ENCODE results near the gene SMYD4. TPM values are rescaled to one million over a fixed set of nuclear protein-coding genes. Genes with fewer than 3 reads are reported as not detected.

Gene SMYD4
- total and polyA plus RNA-seq, 10 of the 15 experiments (the other 5 are each of a cell fraction or from before 2014, with no cell fraction given) = 2.1 to 18.8 (median 13.7) TPM

DNA sequence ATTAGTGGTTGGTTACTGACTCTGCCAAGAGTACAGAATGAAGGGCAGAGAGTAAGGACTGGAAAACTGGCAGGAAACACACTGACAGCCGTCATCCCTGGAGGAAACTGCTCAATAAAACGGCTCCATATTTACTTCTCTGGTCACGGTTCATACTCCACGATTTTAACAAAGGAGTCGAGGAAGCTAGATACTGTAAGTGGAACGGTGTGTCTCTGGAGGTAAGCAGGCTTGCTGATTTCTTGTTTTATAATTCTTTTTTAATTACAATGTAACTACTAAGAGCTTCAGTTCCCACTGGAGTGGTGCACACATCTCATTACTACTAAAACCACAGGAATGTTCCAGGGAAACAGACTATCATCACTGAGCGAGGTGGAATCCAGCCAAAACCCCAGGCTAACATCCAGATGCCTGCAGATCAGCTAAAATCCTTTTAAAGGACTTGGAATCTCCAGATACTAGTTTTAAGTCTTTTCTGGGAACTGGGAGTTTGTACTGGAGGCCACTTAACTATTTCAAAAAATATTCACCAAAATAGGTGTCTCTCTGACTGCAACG is 50.1 kb downstream of the SMYD4 start:
- in situ Hi-C loops (cut with MboI) = no loop called here
- no peak for ATAC-seq
- ChIA-PET CTCF (interaction anchor here (8.5 kb wide), 1 partner anchor 59 kb away, joined by 121 read pairs; no protein-coding TSS in a partner anchor), RAD21 (ENCODE audit: unreplicated experiment) (no interaction called here), SMC1A (ENCODE audit: uncharacterized antibody, unreplicated experiment) (interaction anchor here (0.8 kb wide), 1 partner anchor 86 kb away, joined by 3 read pairs; no protein-coding TSS in a partner anchor), POLR2A (no interaction called here)
- FAIRE-seq = no peak
- no peaks in the 10 kb centered on the region for H3K79me2 ChIP-seq (ENCODE audit: control insufficient read depth, insufficient read depth, low read length)
- no peaks in the 10 kb centered on the region for H3K4me1 ChIP-seq (ENCODE audit: control insufficient read depth, insufficient read depth, low read length)
- no peak overlapping the region for H3K9ac ChIP-seq (ENCODE audit: control insufficient read depth, insufficient read depth, low read length)
- no peak overlapping the region for H3K4me3 ChIP-seq
- TF ChIP-seq, protein P1, sequence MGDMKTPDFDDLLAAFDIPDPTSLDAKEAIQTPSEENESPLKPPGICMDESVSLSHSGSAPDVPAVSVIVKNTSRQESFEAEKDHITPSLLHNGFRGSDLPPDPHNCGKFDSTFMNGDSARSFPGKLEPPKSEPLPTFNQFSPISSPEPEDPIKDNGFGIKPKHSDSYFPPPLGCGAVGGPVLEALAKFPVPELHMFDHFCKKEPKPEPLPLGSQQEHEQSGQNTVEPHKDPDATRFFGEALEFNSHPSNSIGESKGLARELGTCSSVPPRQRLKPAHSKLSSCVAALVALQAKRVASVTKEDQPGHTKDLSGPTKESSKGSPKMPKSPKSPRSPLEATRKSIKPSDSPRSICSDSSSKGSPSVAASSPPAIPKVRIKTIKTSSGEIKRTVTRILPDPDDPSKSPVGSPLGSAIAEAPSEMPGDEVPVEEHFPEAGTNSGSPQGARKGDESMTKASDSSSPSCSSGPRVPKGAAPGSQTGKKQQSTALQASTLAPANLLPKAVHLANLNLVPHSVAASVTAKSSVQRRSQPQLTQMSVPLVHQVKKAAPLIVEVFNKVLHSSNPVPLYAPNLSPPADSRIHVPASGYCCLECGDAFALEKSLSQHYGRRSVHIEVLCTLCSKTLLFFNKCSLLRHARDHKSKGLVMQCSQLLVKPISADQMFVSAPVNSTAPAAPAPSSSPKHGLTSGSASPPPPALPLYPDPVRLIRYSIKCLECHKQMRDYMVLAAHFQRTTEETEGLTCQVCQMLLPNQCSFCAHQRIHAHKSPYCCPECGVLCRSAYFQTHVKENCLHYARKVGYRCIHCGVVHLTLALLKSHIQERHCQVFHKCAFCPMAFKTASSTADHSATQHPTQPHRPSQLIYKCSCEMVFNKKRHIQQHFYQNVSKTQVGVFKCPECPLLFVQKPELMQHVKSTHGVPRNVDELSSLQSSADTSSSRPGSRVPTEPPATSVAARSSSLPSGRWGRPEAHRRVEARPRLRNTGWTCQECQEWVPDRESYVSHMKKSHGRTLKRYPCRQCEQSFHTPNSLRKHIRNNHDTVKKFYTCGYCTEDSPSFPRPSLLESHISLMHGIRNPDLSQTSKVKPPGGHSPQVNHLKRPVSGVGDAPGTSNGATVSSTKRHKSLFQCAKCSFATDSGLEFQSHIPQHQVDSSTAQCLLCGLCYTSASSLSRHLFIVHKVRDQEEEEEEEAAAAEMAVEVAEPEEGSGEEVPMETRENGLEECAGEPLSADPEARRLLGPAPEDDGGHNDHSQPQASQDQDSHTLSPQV (IDR thresholded peaks at IDR 0.05) = no peak
- TF ChIP-seq KAT2A (conservative IDR thresholded peaks at IDR 0.05; ENCODE audit: control insufficient read depth, low read depth, low read length) = no peak
- TF ChIP-seq PML (IDR thresholded peaks at IDR 0.05; ENCODE audit: low read length) = no peak
- TF ChIP-seq RELB (IDR thresholded peaks at IDR 0.05; ENCODE audit: low read depth) = no peak
- no peak for TF ChIP-seq ATF2 (IDR thresholded peaks at IDR 0.05; ENCODE audit: low read length)
- no peak for TF ChIP-seq FOXM1 (IDR thresholded peaks at IDR 0.05; ENCODE audit: low read depth, low read length)
- BruUV-seq (replicated peaks) = TSS peak; percentile 34
- 64% methylated on average over 8 of the region's 8 CpGs for WGBS (ENCODE audit: insufficient coverage, insufficient replicate concordance, low lambda C conversion rate, missing lambda C conversion rate)
- H3K9me3 ChIP-seq (replicated peaks; ENCODE audit: control insufficient read depth, insufficient read depth, low read length) = no peaks in the 10 kb centered on the region
- intact Hi-C loops (cut with micrococcal nuclease; ENCODE audit: unreplicated experiment) = loop anchor here (10.0 kb wide), 1 partner anchor 115 kb away; no protein-coding TSS in a partner anchor
- H3K27me3 ChIP-seq (replicated peaks in 1 of 2; ENCODE audit: control insufficient read depth in 2 of 2, insufficient read depth in 2 of 2, low read length in 1 of 2) = no peaks in the 10 kb centered on the region
- H3K27ac ChIP-seq (ENCODE audit: control insufficient read depth, insufficient read depth) = no peak overlapping the region
- H2AFZ ChIP-seq (ENCODE audit: control insufficient read depth, low read depth, low read length) = no peak overlapping the region
- peaks cover 7 to 13% of the 10 kb centered on the region in 2 experiments; a peak in 3 of 4 replicates for H3K36me3 ChIP-seq (ENCODE audit: control insufficient read depth in 2 of 2, insufficient read depth in 2 of 2, low read length in 1 of 2)
- DNase-seq (ENCODE audit: low read depth, low spot score) = no peak
- H3K4me2 ChIP-seq (ENCODE audit: control insufficient read depth, insufficient read depth) = no peak overlapping the region
- H4K20me1 ChIP-seq (ENCODE audit: control insufficient read depth, insufficient read depth) = no peaks in the 10 kb centered on the region

Data from GM12878 (cell line).